Psoas muscle (tissue), 8 donors: ENCODE results near the gene HUS1. TPM values are rescaled to one million over a fixed set of nuclear protein-coding genes. Genes with fewer than 3 reads are reported as not detected.
"Not testable (repeated sequence)": the region's sequence is repeated elsewhere in the genome, so short reads cannot be mapped to it uniquely, and the experiment has no call there.

Experiments
- ATAC-seq, 4 donors: fragments of 200-7000 bp; cut with Tn5 transposase; one replicate each; pipeline ENCODE4 v1.9.1; 2020; ENCODE audit warnings: moderate library complexity in 3 of 4, mild to moderate bottlenecking in 2 of 4
- DNase-seq, 2 donors: peaks; one replicate each; pipeline ENCODE4 v3.0.0-alpha.2; 2020
- H3K27ac ChIP-seq: fragments of 200-600 bp; one replicate; pipeline ENCODE4 v1.8.0; 2022
- H3K27me3 ChIP-seq, 3 donors: fragments of 200-600 bp in 1 of 3; one replicate each; pipeline versions ENCODE4 v1.6.1 to v1.8.0; 2013 to 2022; ENCODE audit warnings: low read length in 2 of 3, mild to moderate bottlenecking in 2 of 3, moderate library complexity in 1 of 3; ENCODE audit not compliant: insufficient read depth in 3 of 3
- H3K36me3 ChIP-seq, 2 donors: fragments of 200-600 bp in 1 of 2; one replicate each; pipeline versions ENCODE4 v1.6.1 to v1.8.0; 2013 to 2022; ENCODE audit warnings: low read depth in 1 of 2, mild to moderate bottlenecking in 1 of 2, moderate library complexity in 1 of 2; ENCODE audit not compliant: insufficient read depth in 1 of 2
- H3K4me1 ChIP-seq: fragments of 200-600 bp; one replicate; pipeline ENCODE4 v1.8.0; 2022
- H3K4me3 ChIP-seq: fragments of 200-600 bp; one replicate; pipeline ENCODE4 v1.8.0; 2022; ENCODE audit warnings: mild to moderate bottlenecking
- H3K9me3 ChIP-seq: fragments of 200-600 bp; one replicate; pipeline ENCODE4 v1.8.0; 2022
- WGBS, 3 donors: extraction: QIAGEN DNeasy Blood & Tissue Kit; methylation state at CpG; one replicate each; pipeline versions ENCODE4 v1.1.6 to v1.1.7; 2013; 5-methylcytosine and 5-hydroxymethylcytosine counted together
- intact Hi-C, 2 donors: fragments of 100-400 bp; cut with DNase I; formaldehyde crosslinking; loops; one replicate each; pipeline versions ENCODE4 v1.11.0 to v1.14.2; 2022
- polyA plus RNA-seq, 3 donors: library from polyadenylated mRNA; stranded (reverse); fragments of 200-250 nt; gene quantifications; one replicate each; pipeline ENCODE4 v1.2.3, GENCODE V29; 2013
- total RNA-seq, 4 donors: library from RNA; stranded (reverse); fragmentation: NEBNext Ultra II Directional in 2 of 4; extraction: Animal tissue kit (Norgen Biotek cat#: 25700) in 2 of 4; gene quantifications; one replicate each; pipeline versions ENCODE4 v1.2.1 to v1.2.4, GENCODE V29; 2021 to 2023
- TF ChIP-seq, protein P1 (sequence below): fragments of 200-600 bp; IDR thresholded peaks from one replicate; pipeline ENCODE4 v1.8.0; 2022; ENCODE audit warnings: antibody characterized with exemption
- donor health status: healthy with polysubstance abuse.
- donor health status: DM: no; HTN: no; CAD: no; lungs with moderate emphysema.
- donor health status: Bipolar disorder and iron deficiency.
- donor health status: healthy.
- donor health status: DM: yes; HTN: yes; CAD: no.
- donor health status: DM: no; HTN: no; CAD: no.
- donor health status: DM: no; HTN: no; CAD: no.
- donor health status: DM: yes; HTN: yes; CAD: no.

The HUS1 gene
- total and polyA plus RNA-seq, 7 donors, result 17.8 to 30.7 (median 26.6) TPM

DNA sequence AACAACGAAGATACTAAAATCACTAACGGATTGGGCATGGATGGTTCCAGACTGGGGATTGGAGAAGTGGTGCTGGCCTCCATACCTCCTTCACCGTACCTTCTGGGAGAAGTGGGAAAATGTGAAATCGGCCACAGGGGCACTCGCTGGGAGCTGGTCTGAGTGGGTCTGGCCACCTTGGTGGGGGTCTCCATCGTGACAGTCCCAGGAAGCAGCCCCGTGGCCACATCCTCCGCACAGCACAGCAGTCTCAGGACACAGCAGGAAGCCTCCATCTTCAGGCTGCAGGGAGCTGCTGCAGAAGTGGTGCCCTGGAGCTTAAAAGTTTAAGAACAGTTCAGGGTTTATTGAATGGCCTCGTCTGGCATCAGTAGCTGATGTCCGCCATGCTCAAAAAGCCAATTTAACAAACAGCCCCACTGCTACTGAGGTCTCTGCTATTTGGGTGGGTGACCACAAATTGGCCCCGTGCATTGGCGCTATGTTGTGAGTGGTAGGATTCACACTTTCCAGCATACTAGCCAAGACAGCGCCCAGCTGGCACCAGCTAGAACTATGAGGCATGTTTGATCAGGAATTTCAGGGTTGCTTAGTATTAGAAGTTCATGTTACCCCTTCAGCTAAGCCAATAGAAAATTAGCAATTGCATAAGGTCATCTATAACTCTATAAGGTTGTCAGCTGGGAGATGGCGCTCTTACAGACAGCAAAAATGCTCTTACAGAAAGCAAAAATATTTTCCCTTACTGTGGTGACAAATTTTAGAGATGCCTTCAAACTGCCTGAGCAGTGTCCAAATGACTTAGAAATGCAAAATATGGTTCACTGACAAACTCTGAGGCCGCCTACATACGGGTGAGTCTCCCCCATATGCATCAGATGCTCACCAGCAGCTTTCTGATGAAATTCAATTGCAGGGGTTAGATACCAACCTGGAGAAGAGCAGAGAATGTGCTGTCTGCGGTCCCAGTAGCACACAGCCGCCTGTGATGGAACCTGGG is 48.1 kb downstream of the HUS1 start:
- intact Hi-C loops, result no loop called here
- ATAC-seq (peak in 1 of 4 donors; percentile 35), DNase-seq (no peak)
- H3K9me3 ChIP-seq, result no peaks in the 10 kb centered on the region
- TF ChIP-seq, protein P1, sequence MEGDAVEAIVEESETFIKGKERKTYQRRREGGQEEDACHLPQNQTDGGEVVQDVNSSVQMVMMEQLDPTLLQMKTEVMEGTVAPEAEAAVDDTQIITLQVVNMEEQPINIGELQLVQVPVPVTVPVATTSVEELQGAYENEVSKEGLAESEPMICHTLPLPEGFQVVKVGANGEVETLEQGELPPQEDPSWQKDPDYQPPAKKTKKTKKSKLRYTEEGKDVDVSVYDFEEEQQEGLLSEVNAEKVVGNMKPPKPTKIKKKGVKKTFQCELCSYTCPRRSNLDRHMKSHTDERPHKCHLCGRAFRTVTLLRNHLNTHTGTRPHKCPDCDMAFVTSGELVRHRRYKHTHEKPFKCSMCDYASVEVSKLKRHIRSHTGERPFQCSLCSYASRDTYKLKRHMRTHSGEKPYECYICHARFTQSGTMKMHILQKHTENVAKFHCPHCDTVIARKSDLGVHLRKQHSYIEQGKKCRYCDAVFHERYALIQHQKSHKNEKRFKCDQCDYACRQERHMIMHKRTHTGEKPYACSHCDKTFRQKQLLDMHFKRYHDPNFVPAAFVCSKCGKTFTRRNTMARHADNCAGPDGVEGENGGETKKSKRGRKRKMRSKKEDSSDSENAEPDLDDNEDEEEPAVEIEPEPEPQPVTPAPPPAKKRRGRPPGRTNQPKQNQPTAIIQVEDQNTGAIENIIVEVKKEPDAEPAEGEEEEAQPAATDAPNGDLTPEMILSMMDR, result no peak
- WGBS, 3 donors, result 64 to 71% (median 67%) methylated on average over 18 of the region's 18 CpGs
- H3K27me3 ChIP-seq, result no peaks in the 10 kb centered on the region
- peaks cover 0 to 18% of the 10 kb centered on the region in 2 donors for H3K36me3 ChIP-seq
- H3K4me3 ChIP-seq, result no peak overlapping the region
- no peak overlapping the region for H3K27ac ChIP-seq
- H3K4me1 ChIP-seq, result no peaks in the 10 kb centered on the region

DNA sequence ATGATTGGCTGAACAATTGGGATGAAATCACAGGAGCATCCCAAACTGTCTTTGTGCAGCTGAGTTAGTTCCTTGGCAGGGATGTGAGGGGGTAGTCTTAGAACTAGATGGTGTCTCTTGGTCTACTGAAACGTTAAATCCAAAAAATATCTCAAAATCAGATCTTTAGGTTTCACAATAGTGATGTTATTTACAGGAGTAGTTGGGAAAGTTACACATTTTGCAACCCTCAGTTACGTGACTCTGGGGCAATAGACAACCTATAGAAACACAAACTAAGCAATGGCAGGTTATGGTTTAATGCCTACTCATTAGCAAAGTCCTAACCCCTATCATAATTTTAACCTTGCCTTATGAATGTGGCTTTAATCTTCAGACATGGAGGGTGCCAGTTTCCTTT is 55.1 kb downstream of the HUS1 start:
- H3K4me1 ChIP-seq, result no peaks in the 10 kb centered on the region
- H3K4me3 ChIP-seq, result no peak overlapping the region
- H3K9me3 ChIP-seq, result no peaks in the 10 kb centered on the region
- no peak overlapping the region for H3K27ac ChIP-seq
- ATAC-seq (no peak), DNase-seq (no peak)
- intact Hi-C loops, result no loop called here
- H3K27me3 ChIP-seq, result no peaks in the 10 kb centered on the region
- 54 to 74% (median 71%) methylated on average over 2 of the region's 2 CpGs for WGBS, 3 donors
- H3K36me3 ChIP-seq, result peaks cover 0 to 13% of the 10 kb centered on the region in 2 donors
- TF ChIP-seq, protein P1, result no peak

DNA sequence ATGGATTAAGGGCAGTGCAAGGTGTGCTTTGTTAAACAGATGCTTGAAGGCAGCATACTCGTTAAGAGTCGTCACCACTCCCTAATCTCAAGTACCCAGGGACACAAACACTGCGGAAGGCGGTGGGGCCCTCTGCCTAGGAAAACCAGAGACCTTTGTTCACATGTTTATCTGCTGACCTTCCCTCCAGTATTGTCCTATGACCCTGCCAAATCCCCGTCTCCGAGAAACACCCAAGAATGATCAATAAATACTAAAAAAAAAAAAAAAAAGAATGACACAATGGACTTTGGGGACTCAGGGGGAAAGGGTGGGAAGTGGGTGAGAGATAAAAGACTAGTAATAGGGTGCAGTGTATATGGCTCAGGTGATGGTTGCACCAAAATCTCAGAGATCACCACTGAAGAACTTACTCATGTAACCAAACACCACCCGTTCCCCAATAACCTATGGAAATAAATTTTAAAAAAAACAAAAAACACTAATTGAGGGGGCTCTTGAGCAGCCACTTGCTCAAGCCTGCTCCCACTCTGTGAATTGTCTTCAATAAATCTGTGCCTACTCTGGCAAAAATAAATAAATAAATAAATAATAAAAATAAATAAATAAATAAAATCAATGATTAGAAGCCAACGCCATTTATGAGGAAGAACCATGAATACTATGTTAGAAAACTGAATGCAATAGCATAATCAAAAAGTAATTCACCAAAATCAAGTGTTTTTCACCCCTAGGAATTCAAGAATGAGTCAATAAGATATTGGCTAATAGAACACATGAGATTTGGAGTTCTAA is 56.1 kb downstream of the HUS1 start:
- H3K36me3 ChIP-seq, intact Hi-C loops, H3K4me3 ChIP-seq, ATAC-seq, H3K27ac ChIP-seq, H3K4me1 ChIP-seq, DNase-seq, H3K9me3 ChIP-seq, H3K27me3 ChIP-seq: not testable (repeated sequence)
- 85 to 93% (median 92%) methylated on average over 8 of the region's 8 CpGs for WGBS, 3 donors

DNA sequence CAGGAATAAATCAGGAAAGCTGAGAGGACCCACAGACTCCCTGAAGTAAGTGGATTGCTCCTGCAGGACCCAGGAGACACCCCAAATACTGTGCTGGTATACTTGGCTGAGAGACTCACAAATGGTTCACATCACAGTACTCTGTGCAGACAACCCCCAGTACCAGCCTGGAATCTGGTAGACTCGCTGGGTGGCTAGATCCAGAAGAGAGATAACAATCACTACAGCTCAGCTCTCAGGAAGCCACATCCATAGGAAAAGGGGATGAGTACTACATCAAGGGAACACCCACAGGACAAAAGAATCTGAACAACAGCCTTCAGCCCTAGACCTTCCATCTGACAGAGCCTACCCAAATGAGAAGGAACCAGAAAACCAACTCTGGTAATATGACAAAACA is 62.9 kb downstream of the HUS1 start:
- H3K27ac ChIP-seq, H3K27me3 ChIP-seq, ATAC-seq, H3K36me3 ChIP-seq, H3K9me3 ChIP-seq, H3K4me3 ChIP-seq, DNase-seq, intact Hi-C loops, H3K4me1 ChIP-seq: not testable (repeated sequence)
- WGBS, 3 donors, result 71 to 75% (median 71%) methylated on average over 1 of the region's 1 CpG

DNA sequence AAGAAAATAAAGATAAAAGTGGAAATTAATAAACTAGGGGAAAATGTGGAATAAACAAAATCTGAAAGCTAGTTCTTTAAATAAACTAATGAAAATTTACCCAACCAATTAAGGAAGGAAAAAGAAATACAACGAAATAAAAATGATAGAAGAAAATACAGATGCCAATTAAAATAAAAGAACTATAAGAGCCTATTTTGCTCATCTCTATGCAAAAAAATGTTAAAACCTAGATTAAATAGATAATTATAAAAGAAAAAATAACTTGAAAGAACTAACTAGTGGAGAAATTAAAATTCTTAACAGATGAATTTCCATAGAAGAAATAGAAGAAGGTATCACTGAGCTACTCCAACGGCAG is 63.8 kb downstream of the HUS1 start:
- ATAC-seq (no peak), DNase-seq (no peak)
- WGBS, 3 donors, result 82 to 86% (median 83%) methylated on average over 2 of the region's 2 CpGs
- Histone ChIP-seq H3K4me1 (no peaks in the 10 kb centered on the region), H3K27me3 (no peaks in the 10 kb centered on the region), H3K27ac (no peak overlapping the region), H3K4me3 (no peak overlapping the region), H3K9me3 (no peaks in the 10 kb centered on the region), H3K36me3 (no peaks in the 10 kb centered on the region)
- intact Hi-C loops, result no loop called here
- TF ChIP-seq, protein P1, result no peak
